H1 (cell line): ENCODE measurements around the gene GCSH.

Experiments
- ASH2L ChIP-seq: fragments of 200-600, 300-600 bp; sonication (generic); IDR thresholded peaks from one replicate; pipeline ENCODE4 v1.7.1; 2017; ENCODE audit warnings: low read length
- CREB1 ChIP-seq: IDR thresholded peaks from 2 replicates; pipeline ENCODE4 v1.6.1; 2012; ENCODE audit warnings: inconsistent platforms
- CTCF ChIP-seq, 3 experiments: IDR thresholded peaks; 1 replicate in 2 of 3; 2 replicates in 1 of 3; pipeline versions ENCODE4 v1.5.1 to v1.6.1; 2011; ENCODE audit warnings: low read length in 3 of 3, mild to moderate bottlenecking in 3 of 3, inconsistent platforms in 2 of 3, low read depth in 1 of 3, moderate library complexity in 1 of 3; ENCODE audit not compliant: insufficient read depth in 1 of 3; ENCODE audit errors: control extremely low read depth in 1 of 3
- HDAC2 ChIP-seq, 2 experiments: fragments of 300-600 bp in 1 of 2; sonication (generic) in 1 of 2; IDR thresholded peaks; 2 replicates each; pipeline ENCODE4 v1.6.1; 2011 to 2012; ENCODE audit warnings: low read depth in 2 of 2, low read length in 2 of 2, mild to moderate bottlenecking in 2 of 2, moderate library complexity in 2 of 2, borderline replicate concordance in 1 of 2, inconsistent platforms in 1 of 2
- MAX ChIP-seq: IDR thresholded peaks from 2 replicates; pipeline ENCODE4 v1.6.1; 2012; ENCODE audit warnings: inconsistent platforms
- PHF8 ChIP-seq: fragments of 200-600 bp; sonication (generic); conservative IDR thresholded peaks from 2 replicates; pipeline ENCODE4 v1.7.1; 2012; ENCODE audit warnings: low read depth, mild to moderate bottlenecking, inconsistent platforms, low read length, moderate library complexity
- POLR2A ChIP-seq, 2 experiments: IDR thresholded peaks; 1 replicate in 1 of 2; 2 replicates in 1 of 2; pipeline ENCODE4 v1.6.1; 2011; ENCODE audit warnings: low read depth in 2 of 2, low read length in 2 of 2, mild to moderate bottlenecking in 2 of 2; ENCODE audit errors: control extremely low read depth in 1 of 2
- POLR2AphosphoS5 ChIP-seq: IDR thresholded peaks from 2 replicates; pipeline ENCODE4 v1.6.1; 2011; ENCODE audit warnings: low read depth, low read length
- RAD21 ChIP-seq, 2 experiments: IDR thresholded peaks in 1 of 2; conservative IDR thresholded peaks in 1 of 2; 2 replicates each; pipeline ENCODE4 v1.6.1; 2011; ENCODE audit warnings: low read depth in 2 of 2, low read length in 2 of 2, improper control_type of control experiment in 1 of 2, inconsistent platforms in 1 of 2, mild to moderate bottlenecking in 1 of 2, moderate library complexity in 1 of 2
- SP2 ChIP-seq: IDR thresholded peaks from 2 replicates; pipeline ENCODE4 v1.6.1; 2012; ENCODE audit warnings: mild to moderate bottlenecking, low read length, inconsistent platforms

GRCh38 chr16:81071805-81072204 lies 24.4 kb downstream of the GCSH start:
- TF ChIP-seq HDAC2 (IDR thresholded peaks at IDR 0.05; ENCODE audit: borderline replicate concordance in 1 of 2, low read depth in 2 of 2, low read length in 2 of 2) (no peak), CREB1 (no peak), ASH2L (no peak), PHF8 (no peak), CTCF (IDR thresholded peaks at IDR 0.05; ENCODE audit: control extremely low read depth in 1 of 3, insufficient read depth in 1 of 3, low read depth in 1 of 3, low read length in 3 of 3) (no peak), RAD21 (IDR thresholded peaks at IDR 0.05 in 1 of 2, conservative IDR thresholded peaks at IDR 0.05 in 1 of 2; ENCODE audit: low read depth in 2 of 2, low read length in 2 of 2) (no peak), MAX (no peak), SP2 (no peak), POLR2A (IDR thresholded peaks at IDR 0.05; ENCODE audit: control extremely low read depth in 1 of 2, low read depth in 2 of 2, low read length in 2 of 2) (no peak), POLR2AphosphoS5 (no peak)
